ENCODE results near the gene GAS7. TPM values are rescaled to one million over a fixed set of nuclear protein-coding genes. Genes with fewer than 3 reads are reported as not detected.

The GAS7 gene
- total RNA-seq, 1 experiment from 2014 or later, result 6.0 TPM

DNA sequence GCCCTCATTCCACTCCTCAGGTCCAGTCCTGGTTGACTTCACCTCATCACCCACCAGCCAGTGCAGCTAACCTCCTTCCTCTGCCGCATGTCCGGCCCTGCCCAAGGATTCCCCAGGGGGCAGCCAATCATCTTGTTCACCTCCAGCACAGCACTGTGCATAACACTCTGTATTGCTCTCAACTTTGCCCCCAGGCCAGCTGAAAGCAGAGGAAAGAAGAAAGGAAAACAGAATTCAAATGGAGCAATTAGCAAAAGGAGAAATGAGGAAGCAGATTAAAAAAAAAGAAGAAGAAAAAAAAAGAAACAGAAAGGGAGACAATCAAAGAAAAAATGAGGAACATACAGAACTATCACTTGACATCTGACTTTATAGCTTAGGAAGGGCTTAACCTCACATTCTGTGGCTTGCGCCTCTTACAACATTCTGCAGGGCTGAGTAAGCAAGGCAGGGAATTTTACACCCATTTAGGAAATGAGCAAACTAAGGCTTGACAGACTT, 26.1 kb downstream of the GAS7 start:
- Histone ChIP-seq H4K8ac (replicated peaks; ENCODE audit: insufficient read length, low read depth, low read length) (no peak overlapping the region), H3K27ac (ENCODE audit: insufficient read length, low read depth, low read length) (no peak overlapping the region)
- no peak overlapping the region for H3K4me3 Mint-ChIP-seq

More for the DNA sequence above, 26.1 kb downstream of the GAS7 start:
- H2BK5ac ChIP-seq (ENCODE audit: insufficient read length, low read length), result no peak overlapping the region
- H3K9me3 ChIP-seq (ENCODE audit: control insufficient read depth, low read depth, low read length), result no peaks in the 10 kb centered on the region
- H4K20me1 ChIP-seq (ENCODE audit: control insufficient read depth, insufficient read depth, insufficient read length), result no peaks in the 10 kb centered on the region
- no peaks in the 10 kb centered on the region for H3K23me2 ChIP-seq (ENCODE audit: insufficient read length, low read depth, low read length, poor library complexity, severe bottlenecking)
- no peak overlapping the region for H2AFZ ChIP-seq (ENCODE audit: low read length)
- peaks cover 4 to 5% of the 10 kb centered on the region in 2 experiments; a peak in 4 of 5 replicates for H3K9me3 Mint-ChIP-seq
- no peak overlapping the region for H2BK120ac ChIP-seq (ENCODE audit: low read depth, low read length, poor library complexity, severe bottlenecking)
- no peak overlapping the region for H4K5ac ChIP-seq (ENCODE audit: insufficient read length, low read depth, low read length)
- H3K4me2 ChIP-seq (ENCODE audit: insufficient read depth, insufficient read length, low read length), result no peak overlapping the region
- 0 out of 7 replicates have a peak overlapping the region, but pooled peaks of 1 of the 3 experiments have one; percentile 5 for H3K27ac Mint-ChIP-seq
- TF ChIP-seq, protein P1, sequence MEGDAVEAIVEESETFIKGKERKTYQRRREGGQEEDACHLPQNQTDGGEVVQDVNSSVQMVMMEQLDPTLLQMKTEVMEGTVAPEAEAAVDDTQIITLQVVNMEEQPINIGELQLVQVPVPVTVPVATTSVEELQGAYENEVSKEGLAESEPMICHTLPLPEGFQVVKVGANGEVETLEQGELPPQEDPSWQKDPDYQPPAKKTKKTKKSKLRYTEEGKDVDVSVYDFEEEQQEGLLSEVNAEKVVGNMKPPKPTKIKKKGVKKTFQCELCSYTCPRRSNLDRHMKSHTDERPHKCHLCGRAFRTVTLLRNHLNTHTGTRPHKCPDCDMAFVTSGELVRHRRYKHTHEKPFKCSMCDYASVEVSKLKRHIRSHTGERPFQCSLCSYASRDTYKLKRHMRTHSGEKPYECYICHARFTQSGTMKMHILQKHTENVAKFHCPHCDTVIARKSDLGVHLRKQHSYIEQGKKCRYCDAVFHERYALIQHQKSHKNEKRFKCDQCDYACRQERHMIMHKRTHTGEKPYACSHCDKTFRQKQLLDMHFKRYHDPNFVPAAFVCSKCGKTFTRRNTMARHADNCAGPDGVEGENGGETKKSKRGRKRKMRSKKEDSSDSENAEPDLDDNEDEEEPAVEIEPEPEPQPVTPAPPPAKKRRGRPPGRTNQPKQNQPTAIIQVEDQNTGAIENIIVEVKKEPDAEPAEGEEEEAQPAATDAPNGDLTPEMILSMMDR (conservative IDR thresholded peaks at IDR 0.05), result no peak
- peaks cover 34 to 35% of the 10 kb centered on the region in 2 experiments for H3K4me1 Mint-ChIP-seq
- no peaks in the 10 kb centered on the region for H3K79me1 ChIP-seq (ENCODE audit: insufficient read depth, low read depth, low read length, poor library complexity, severe bottlenecking)
- H3K56ac ChIP-seq (ENCODE audit: insufficient read length, low read depth, low read length), result no peak overlapping the region
- no peak for DNase-seq
- no peaks in the 10 kb centered on the region for H3K27me3 ChIP-seq (ENCODE audit: insufficient read depth, low read length)
- no peak overlapping the region for H2BK20ac ChIP-seq (ENCODE audit: low read depth, low read length, poor library complexity, severe bottlenecking)
- peaks cover 7% of the 10 kb centered on the region; the same call in 1 of the 2 replicates for H3K4me1 ChIP-seq (ENCODE audit: insufficient read depth, low read length)
- H3T11ph ChIP-seq (ENCODE audit: low read length), result no peak overlapping the region
- H3K18ac ChIP-seq (ENCODE audit: insufficient read length, low read depth, low read length), result no peak overlapping the region
- H2BK12ac ChIP-seq (ENCODE audit: insufficient read length, low read depth, low read length), result no peak overlapping the region
- H2AK5ac ChIP-seq (ENCODE audit: insufficient read length, low read length), result no peak overlapping the region
- H3K79me2 ChIP-seq (ENCODE audit: insufficient read depth, low read length), result no peaks in the 10 kb centered on the region
- no peak overlapping the region for H3K9ac ChIP-seq (ENCODE audit: extremely low read depth, insufficient read length, low read length)
- H3K4ac ChIP-seq (ENCODE audit: low read depth, low read length), result no peak overlapping the region
- no CpG with 5 or more reads among the region's 3 CpGs for WGBS (ENCODE audit: extremely low coverage, insufficient read length, low lambda C conversion rate)
- no peak overlapping the region for H4K91ac ChIP-seq (ENCODE audit: insufficient read length, low read depth, low read length)
- H3K27me3 Mint-ChIP-seq (ENCODE audit: low read depth), result no peaks in the 10 kb centered on the region; the same call in none of the 2 replicates
- no peak overlapping the region for H3K23ac ChIP-seq (ENCODE audit: insufficient read length, low read depth, low read length)
- H3K14ac ChIP-seq (ENCODE audit: insufficient read depth, low read length), result no peak overlapping the region; the same call in 1 of the 2 replicates
- H2BK15ac ChIP-seq (ENCODE audit: low read depth, low read length), result no peak overlapping the region
- H3K36me3 Mint-ChIP-seq (ENCODE audit: insufficient read depth in 1 of 3, low read depth in 3 of 3), result peaks cover 0 to 5% (median 0%) of the 10 kb centered on the region in 3 experiments; a peak in 2 of 7 replicates
